DND-41 (cell line): ENCODE data around the gene RFX5.

Experiments used
- ATAC-seq: fragments of 200-7000 bp; cut with Tn5 transposase; 3 replicates; pipeline ENCODE4 v1.9.1; 2021; ENCODE audit warnings: low read depth; ENCODE audit not compliant: insufficient read depth
- DNase-seq: peaks from one replicate; pipeline ENCODE4 v3.0.0-alpha.2; 2020
- H2AFZ ChIP-seq: 2 replicates; pipeline ENCODE4 v1.6.0; 2012; ENCODE audit warnings: low read depth, low read length
- H3K27ac ChIP-seq: 2 replicates; pipeline ENCODE4 v1.5.1; 2012; ENCODE audit warnings: low read length, inconsistent platforms
- H3K27me3 ChIP-seq: fragments of 200-600 bp; sonication (generic); 2 replicates; pipeline ENCODE4 v1.6.0; 2012; ENCODE audit warnings: low read length, mild to moderate bottlenecking, inconsistent platforms; ENCODE audit not compliant: insufficient read depth, poor library complexity
- H3K36me3 ChIP-seq: 2 replicates; pipeline ENCODE4 v1.5.1; 2012; ENCODE audit warnings: low read length, inconsistent platforms; ENCODE audit not compliant: insufficient read depth
- H3K4me1 ChIP-seq: 2 replicates; pipeline ENCODE4 v1.5.1; 2012; ENCODE audit warnings: mild to moderate bottlenecking, low read length; ENCODE audit not compliant: insufficient read depth
- H3K4me2 ChIP-seq: 2 replicates; pipeline ENCODE4 v1.6.0; 2012; ENCODE audit warnings: mild to moderate bottlenecking, moderate library complexity, low read length, inconsistent platforms; ENCODE audit not compliant: insufficient read depth
- H3K4me3 ChIP-seq, 2 experiments: fragments of 200-600 bp in 1 of 2; shearing (Covaris generic) in 1 of 2; 2 replicates each; pipeline ENCODE4 v1.5.1; 2012 to 2016; ENCODE audit warnings: inconsistent platforms in 2 of 2, low read length in 2 of 2, mild to moderate bottlenecking in 2 of 2, low read depth in 1 of 2, moderate library complexity in 1 of 2
- H3K79me2 ChIP-seq: 2 replicates; pipeline ENCODE4 v1.6.0; 2012; ENCODE audit warnings: low read length, inconsistent platforms; ENCODE audit not compliant: insufficient read depth
- H3K9ac ChIP-seq: 2 replicates; pipeline ENCODE4 v1.6.0; 2012; ENCODE audit warnings: low read depth, mild to moderate bottlenecking, inconsistent platforms, low read length, moderate library complexity
- H3K9me3 ChIP-seq: 2 replicates; pipeline ENCODE4 v1.5.1; 2012; ENCODE audit warnings: low read length, moderate library complexity, mild to moderate bottlenecking, inconsistent platforms; ENCODE audit not compliant: insufficient read depth, severe bottlenecking
- H4K20me1 ChIP-seq: 2 replicates; pipeline ENCODE4 v1.6.0; 2012; ENCODE audit warnings: low read length; ENCODE audit not compliant: insufficient read depth
- EZH2 ChIP-seq: IDR thresholded peaks from 3 replicates; pipeline ENCODE4 v1.6.1; 2012; ENCODE audit warnings: borderline replicate concordance, low read depth, mild to moderate bottlenecking, moderate library complexity, low read length, inconsistent platforms; ENCODE audit not compliant: severe bottlenecking
- TF ChIP-seq, protein P1 (sequence below): IDR thresholded peaks from 2 replicates; pipeline ENCODE4 v1.5.1; 2012; ENCODE audit warnings: borderline replicate concordance, low read length, moderate library complexity, mild to moderate bottlenecking; ENCODE audit not compliant: poor library complexity, severe bottlenecking; ENCODE audit errors: extremely low read depth

Gene RFX5

DNA sequence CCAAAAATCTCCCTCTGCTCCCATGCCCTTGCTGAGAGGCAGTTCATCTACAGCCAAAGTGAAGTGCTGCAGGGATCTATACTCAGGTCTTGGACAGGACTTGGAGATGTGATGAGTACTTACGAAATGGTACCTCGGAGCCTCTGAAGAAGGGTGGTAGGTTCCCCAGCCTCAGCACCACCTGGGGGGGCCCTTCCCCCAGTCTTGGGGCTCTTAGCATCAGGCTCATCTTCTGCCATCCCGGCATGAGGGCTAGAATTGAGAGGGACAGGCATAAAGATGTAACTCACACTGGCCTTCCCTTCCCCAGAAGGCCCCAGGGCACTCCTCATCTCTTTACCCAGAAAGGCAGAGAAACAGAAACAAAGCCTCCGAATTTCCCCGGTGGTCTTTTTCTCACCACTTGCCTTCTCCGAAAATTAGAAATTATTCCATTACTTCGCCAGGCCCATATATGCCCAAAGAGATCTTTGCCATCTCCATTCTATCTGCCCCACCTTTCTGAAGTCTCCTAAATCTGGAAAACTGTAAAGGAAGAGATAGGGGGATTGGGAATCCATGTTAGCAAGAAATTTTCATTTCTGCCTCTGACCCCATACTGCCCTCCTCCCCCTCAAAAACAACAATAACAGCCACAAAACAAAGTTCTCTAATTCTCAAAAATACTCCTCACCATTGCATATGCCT is 827 bp downstream of the RFX5 start:
- Histone ChIP-seq H3K4me1 (peaks cover 34% of the 10 kb centered on the region), H3K27me3 (no peaks in the 10 kb centered on the region), H3K27ac (peak overlapping the region; percentile 98), H3K4me3 (peak overlapping the region; percentile 40 to 61), H3K36me3 (peaks cover 41% of the 10 kb centered on the region), H3K79me2 (peaks cover 16% of the 10 kb centered on the region), H2AFZ (peak overlapping the region; percentile 75), H3K9ac (peak overlapping the region; percentile 81), H3K4me2 (peak overlapping the region; percentile 69), H3K9me3 (peaks cover under 1% of the 10 kb centered on the region), H4K20me1 (0 out of 2 replicates have a peak, but pooled peaks cover 3% of the 10 kb centered on the region)
- TF ChIP-seq, protein P1, sequence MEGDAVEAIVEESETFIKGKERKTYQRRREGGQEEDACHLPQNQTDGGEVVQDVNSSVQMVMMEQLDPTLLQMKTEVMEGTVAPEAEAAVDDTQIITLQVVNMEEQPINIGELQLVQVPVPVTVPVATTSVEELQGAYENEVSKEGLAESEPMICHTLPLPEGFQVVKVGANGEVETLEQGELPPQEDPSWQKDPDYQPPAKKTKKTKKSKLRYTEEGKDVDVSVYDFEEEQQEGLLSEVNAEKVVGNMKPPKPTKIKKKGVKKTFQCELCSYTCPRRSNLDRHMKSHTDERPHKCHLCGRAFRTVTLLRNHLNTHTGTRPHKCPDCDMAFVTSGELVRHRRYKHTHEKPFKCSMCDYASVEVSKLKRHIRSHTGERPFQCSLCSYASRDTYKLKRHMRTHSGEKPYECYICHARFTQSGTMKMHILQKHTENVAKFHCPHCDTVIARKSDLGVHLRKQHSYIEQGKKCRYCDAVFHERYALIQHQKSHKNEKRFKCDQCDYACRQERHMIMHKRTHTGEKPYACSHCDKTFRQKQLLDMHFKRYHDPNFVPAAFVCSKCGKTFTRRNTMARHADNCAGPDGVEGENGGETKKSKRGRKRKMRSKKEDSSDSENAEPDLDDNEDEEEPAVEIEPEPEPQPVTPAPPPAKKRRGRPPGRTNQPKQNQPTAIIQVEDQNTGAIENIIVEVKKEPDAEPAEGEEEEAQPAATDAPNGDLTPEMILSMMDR: no peak
- no peak for TF ChIP-seq EZH2
- DNase-seq (no peak), ATAC-seq (no peak)

DNA sequence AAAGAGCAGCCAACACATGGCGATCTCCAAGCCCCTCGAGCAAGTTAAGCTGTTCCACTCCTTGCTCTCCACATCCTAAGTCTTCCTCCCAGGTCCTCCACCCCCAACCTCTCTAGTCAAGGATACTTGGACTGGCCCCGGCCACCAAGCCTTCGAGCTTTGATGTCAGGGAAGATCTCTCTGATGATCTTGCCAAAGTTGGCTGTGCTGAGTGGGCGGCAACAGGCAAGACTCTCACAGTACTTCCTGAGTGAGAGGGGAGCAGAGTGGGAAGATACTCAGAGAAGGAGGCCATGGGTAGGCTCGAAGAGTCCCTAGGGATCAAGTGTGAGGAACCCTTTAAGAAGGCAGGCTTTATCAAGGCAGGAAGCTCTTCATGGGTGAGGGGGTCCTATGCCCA is 2.8 kb downstream of the RFX5 start:
- H4K20me1 ChIP-seq: 0 out of 2 replicates have a peak, but pooled peaks cover 3% of the 10 kb centered on the region
- no peaks in the 10 kb centered on the region for H3K9me3 ChIP-seq
- 0 out of 2 replicates have a peak overlapping the region, but pooled peaks have one; percentile 12 for H3K4me2 ChIP-seq
- DNase-seq: no peak
- H2AFZ ChIP-seq: no peak overlapping the region
- peaks cover 44% of the 10 kb centered on the region for H3K36me3 ChIP-seq
- no peak overlapping the region for H3K4me3 ChIP-seq
- peaks cover 36% of the 10 kb centered on the region for H3K4me1 ChIP-seq
- no peak overlapping the region for H3K27ac ChIP-seq
- TF ChIP-seq, protein P1: no peak
- peaks cover 16% of the 10 kb centered on the region for H3K79me2 ChIP-seq
- no peak overlapping the region for H3K9ac ChIP-seq
- no peaks in the 10 kb centered on the region for H3K27me3 ChIP-seq
- ATAC-seq: no peak

DNA sequence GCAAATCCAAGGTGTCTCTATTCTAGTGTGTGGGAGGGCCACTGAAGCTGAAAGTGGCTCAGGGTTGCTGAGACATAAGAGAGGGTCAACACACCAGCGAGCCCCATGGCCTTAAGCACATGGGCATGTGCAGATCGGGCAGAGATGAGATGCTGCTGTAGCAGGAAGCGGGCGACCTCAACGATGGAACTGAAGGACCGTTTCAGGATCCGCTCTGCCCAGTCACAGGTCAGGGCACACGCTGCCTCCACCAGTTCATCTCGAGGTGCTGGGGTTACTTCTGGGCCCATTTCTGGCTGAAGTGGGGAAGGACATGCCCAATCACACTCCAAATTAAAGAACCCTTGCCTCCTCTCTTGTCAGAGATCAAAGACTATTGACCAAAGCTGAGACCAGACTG is 3.5 kb downstream of the RFX5 start:
- Histone ChIP-seq H3K4me2 (no peak overlapping the region), H4K20me1 (0 out of 2 replicates have a peak, but pooled peaks cover 3% of the 10 kb centered on the region), H3K27me3 (no peaks in the 10 kb centered on the region), H3K9me3 (no peaks in the 10 kb centered on the region), H2AFZ (no peak overlapping the region), H3K4me1 (peaks cover 36% of the 10 kb centered on the region), H3K36me3 (peaks cover 44% of the 10 kb centered on the region), H3K27ac (no peak overlapping the region), H3K9ac (no peak overlapping the region), H3K4me3 (no peak overlapping the region), H3K79me2 (peaks cover 16% of the 10 kb centered on the region)
- TF ChIP-seq EZH2: no peak
- TF ChIP-seq, protein P1: no peak
- DNase-seq: no peak
- no peak for ATAC-seq
